Aorta (tissue), 5 donors: ENCODE measurements around the gene PLD6. TPM values are rescaled to one million over a fixed set of nuclear protein-coding genes. Genes with fewer than 3 reads are reported as not detected.
A peak's percentile ranks its signal among the peaks of the same experiment; 100 is the strongest.

Experiments
- ATAC-seq: fragments of 200-7000 bp; cut with Tn5 transposase; one replicate; pipeline ENCODE4 v1.9.1; 2022; ENCODE audit warnings: moderate library complexity; ENCODE audit not compliant: low FRiP score
- DNase-seq, 2 donors: peaks; one replicate each; pipeline ENCODE4 v3.0.0-alpha.2; 2020
- H3K27ac ChIP-seq, 2 donors: one replicate each; pipeline ENCODE4 v1.5.1; 2013; ENCODE audit warnings: low read length in 2 of 2, mild to moderate bottlenecking in 2 of 2, moderate library complexity in 2 of 2, control low read depth in 1 of 2, inconsistent platforms in 1 of 2, low read depth in 1 of 2
- H3K27me3 ChIP-seq, 2 donors: one replicate each; pipeline ENCODE4 v1.6.1; 2013; ENCODE audit warnings: control low read depth in 1 of 2, low read length in 1 of 2, mild to moderate bottlenecking in 1 of 2, moderate library complexity in 1 of 2; ENCODE audit not compliant: insufficient read depth in 2 of 2, control insufficient read depth in 1 of 2
- H3K36me3 ChIP-seq, 2 donors: one replicate each; pipeline ENCODE4 v1.6.1; 2013; ENCODE audit warnings: control low read depth in 1 of 2, low read length in 1 of 2, mild to moderate bottlenecking in 1 of 2; ENCODE audit not compliant: insufficient read depth in 2 of 2, control insufficient read depth in 1 of 2
- H3K4me1 ChIP-seq, 2 donors: one replicate each; pipeline ENCODE4 v1.6.1; 2013; ENCODE audit warnings: low read length in 2 of 2, control low read depth in 1 of 2, mild to moderate bottlenecking in 1 of 2, moderate library complexity in 1 of 2; ENCODE audit not compliant: insufficient read depth in 2 of 2, control insufficient read depth in 1 of 2
- H3K4me3 ChIP-seq, 2 donors: one replicate each; pipeline ENCODE4 v1.5.1; 2013; ENCODE audit warnings: low read length in 2 of 2, control low read depth in 1 of 2, mild to moderate bottlenecking in 1 of 2
- H3K9me3 ChIP-seq: one replicate; pipeline ENCODE4 v1.6.1; 2013; ENCODE audit warnings: mild to moderate bottlenecking, low read length; ENCODE audit not compliant: control insufficient read depth
- WGBS, 2 donors: extraction: QIAGEN DNeasy Blood & Tissue Kit; methylation state at CpG; one replicate each; pipeline ENCODE4 v1.1.7; 2013; 5-methylcytosine and 5-hydroxymethylcytosine counted together
- intact Hi-C, 2 donors: fragments of 100-400 bp; cut with DNase I; formaldehyde crosslinking; loops; one replicate each; pipeline versions ENCODE4 v1.14.2 to v1.15.0; 2022
- polyA plus RNA-seq, 2 donors: library from polyadenylated mRNA; stranded (reverse); fragments of 200-250 nt; gene quantifications; one replicate each; pipeline ENCODE4 v1.2.3, GENCODE V29; 2013
- total RNA-seq, 2 donors: library from RNA; stranded (reverse); fragmentation: NEBNext Ultra II Directional; extraction: Animal tissue kit (Norgen Biotek cat#: 25700); gene quantifications; one replicate each; pipeline ENCODE4 v1.2.1, GENCODE V29; 2021
- donor health status: healthy with polysubstance abuse.
- donor health status: Bipolar disorder and iron deficiency.
- donor health status: DM: no; HTN: no; CAD: no.
- donor health status: DM: no; HTN: no; CAD: no.
- donor health status: DM: yes; HTN: yes; CAD: no.

The PLD6 gene
- total and polyA plus RNA-seq, 4 donors, result 0.13 to 2.1 (median 1.5) TPM

DNA sequence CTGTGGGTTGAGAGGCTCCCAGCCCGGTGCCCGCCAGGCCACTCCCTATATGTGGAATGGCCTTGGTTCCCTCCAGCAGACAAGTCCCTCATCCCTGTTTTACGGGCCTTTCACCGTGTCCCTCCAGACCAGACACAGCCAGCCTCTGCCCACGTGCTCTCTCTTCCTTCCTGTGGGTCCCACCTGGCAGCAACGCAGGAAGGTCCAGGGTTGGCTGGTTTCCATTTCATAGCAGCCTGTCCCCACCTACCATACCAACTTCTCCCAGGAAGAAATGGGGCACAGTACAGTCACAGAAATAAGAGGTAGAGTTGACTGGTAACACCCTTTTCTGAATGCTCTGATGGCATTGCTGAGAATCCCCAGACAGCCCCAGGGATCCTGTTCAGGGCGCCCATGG lies 34.9 kb downstream of the PLD6 start:
- WGBS, 2 donors, result 85 to 88% methylated on average over 7 of the region's 7 CpGs
- Histone ChIP-seq H3K4me3 (no peak overlapping the region), H3K9me3 (no peaks in the 10 kb centered on the region), H3K27me3 (no peaks in the 10 kb centered on the region), H3K4me1 (no peaks in the 10 kb centered on the region), H3K36me3 (peaks cover 2 to 16% of the 10 kb centered on the region in 2 donors), H3K27ac (no peak overlapping the region)
- ATAC-seq, result no peak
- intact Hi-C loops, result no loop called here
- DNase-seq, result no peak

DNA sequence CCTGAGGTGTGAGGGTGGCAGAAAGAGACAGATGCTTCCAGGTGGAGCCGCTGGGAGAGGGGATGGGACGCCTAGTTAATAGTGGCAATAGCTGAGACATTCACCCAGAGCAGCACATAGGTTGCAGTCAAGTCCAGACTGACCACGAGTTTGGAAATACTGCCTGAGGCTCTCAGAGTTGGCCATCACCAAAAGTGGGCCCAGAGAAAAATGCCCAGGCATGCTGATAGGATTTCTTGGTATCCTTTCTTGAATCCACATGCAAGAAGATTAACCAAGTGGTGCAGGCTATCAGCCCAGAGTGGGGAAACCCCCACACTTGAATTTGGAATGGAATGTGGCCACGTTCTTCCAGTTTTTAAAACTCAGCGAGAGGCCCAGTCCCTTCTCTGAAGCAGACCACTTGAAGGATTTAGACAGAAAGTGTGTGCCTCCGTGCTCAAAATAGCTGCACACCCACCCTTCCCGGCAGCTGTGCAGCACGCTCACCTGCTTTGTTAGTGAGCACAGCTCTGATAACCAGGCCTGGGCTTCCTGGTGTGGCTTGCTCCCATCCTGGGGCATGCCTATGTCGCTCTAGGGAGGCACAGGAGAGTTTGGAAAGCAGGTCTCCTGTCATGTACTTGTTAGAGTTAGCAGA lies 35.7 kb downstream of the PLD6 start:
- H3K4me3 ChIP-seq, result no peak overlapping the region
- peaks cover 2 to 14% of the 10 kb centered on the region in 2 donors for H3K36me3 ChIP-seq
- DNase-seq (peak in 1 of 2 donors; percentile 31), ATAC-seq (no peak)
- H3K4me1 ChIP-seq, result no peaks in the 10 kb centered on the region
- no peaks in the 10 kb centered on the region for H3K9me3 ChIP-seq
- 50 to 64% methylated on average over 9 of the region's 9 CpGs for WGBS, 2 donors
- no peak overlapping the region for H3K27ac ChIP-seq
- no peaks in the 10 kb centered on the region for H3K27me3 ChIP-seq
- intact Hi-C loops, result no loop called here

DNA sequence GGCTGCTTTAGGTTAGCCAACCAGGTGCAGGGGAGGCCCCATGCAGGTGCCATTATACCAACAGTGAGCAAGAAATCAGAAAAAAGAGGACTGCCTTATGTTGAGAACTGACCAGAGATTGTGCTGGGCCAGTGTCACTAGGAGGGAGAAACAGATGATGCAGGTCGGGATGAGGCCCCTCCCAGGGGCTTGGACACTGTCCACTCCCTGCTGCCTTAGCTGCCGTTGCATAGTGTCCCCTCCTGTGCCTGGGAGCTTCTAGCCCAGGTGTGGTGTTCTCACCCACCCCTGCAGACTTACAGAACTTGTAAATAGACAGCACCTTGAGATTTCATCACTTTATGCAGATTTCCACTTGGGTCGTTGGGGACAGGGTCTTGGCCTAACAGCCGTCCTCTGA lies 36.7 kb downstream of the PLD6 start:
- ATAC-seq, result no peak
- Histone ChIP-seq H3K27ac (no peak overlapping the region), H3K36me3 (peaks cover 2 to 19% of the 10 kb centered on the region in 2 donors), H3K4me3 (no peak overlapping the region), H3K27me3 (no peaks in the 10 kb centered on the region), H3K9me3 (no peaks in the 10 kb centered on the region), H3K4me1 (no peaks in the 10 kb centered on the region)
- no peak for DNase-seq
- intact Hi-C loops, result no loop called here
- WGBS, 2 donors, result 82 to 83% methylated on average over 4 of the region's 4 CpGs

DNA sequence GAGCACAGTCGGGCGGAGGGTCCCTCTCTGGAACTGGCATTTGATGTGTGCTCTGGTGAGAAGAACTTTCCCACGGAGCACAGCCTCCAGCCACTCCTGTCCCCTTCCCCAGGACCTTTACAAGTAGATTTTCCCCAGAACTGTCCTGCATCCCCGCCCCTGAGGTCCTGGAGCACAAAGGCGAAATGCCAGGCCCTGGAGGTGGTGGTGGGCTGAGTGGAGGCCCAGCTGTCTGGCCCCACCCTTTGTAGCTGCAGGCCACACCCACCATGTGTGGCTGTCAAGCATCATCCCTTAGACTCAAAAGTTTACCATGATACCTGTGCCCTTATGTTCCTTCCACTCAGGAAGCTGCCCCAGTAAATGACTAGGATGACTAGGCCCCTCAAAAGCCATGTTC lies 37.7 kb downstream of the PLD6 start:
- DNase-seq (no peak), ATAC-seq (no peak)
- WGBS, 2 donors, result 89 to 91% methylated on average over 5 of the region's 5 CpGs
- intact Hi-C loops, result no loop called here
- H3K27ac ChIP-seq, result no peak overlapping the region
- no peaks in the 10 kb centered on the region for H3K9me3 ChIP-seq
- H3K27me3 ChIP-seq, result no peaks in the 10 kb centered on the region
- peaks cover 2 to 18% of the 10 kb centered on the region in 2 donors for H3K36me3 ChIP-seq
- no peaks in the 10 kb centered on the region for H3K4me1 ChIP-seq
- H3K4me3 ChIP-seq, result no peak overlapping the region

- H3K36me3 ChIP-seq, result peaks cover 0 to 18% of the 10 kb centered on the region in 2 donors
- intact Hi-C loops, result no loop called here
These were observed 38.1 kb downstream of the PLD6 start for GRCh38 chr17:17167986-17168385.

DNA sequence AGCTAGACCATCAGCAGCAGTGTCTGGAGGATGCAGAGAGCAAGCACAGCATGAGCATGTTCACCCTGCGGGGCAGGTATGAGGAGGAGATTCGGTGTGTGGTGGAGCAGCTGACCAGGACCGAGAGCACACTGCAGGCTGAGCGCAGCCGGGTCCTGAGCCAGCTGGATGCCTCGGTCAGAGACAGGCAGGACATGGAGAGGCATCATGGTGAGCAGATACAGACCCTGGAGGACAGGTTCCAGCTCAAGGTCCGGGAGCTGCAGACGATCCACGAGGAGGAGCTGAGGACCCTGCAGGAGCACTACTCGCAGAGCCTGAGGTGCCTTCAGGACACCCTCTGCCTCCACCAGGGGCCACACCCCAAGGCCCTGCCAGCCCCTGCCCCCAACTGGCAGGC lies 38.8 kb downstream of the PLD6 start:
- Histone ChIP-seq H3K27ac (no peak overlapping the region), H3K4me1 (no peaks in the 10 kb centered on the region), H3K36me3 (peaks cover 0 to 17% of the 10 kb centered on the region in 2 donors), H3K9me3 (no peaks in the 10 kb centered on the region), H3K4me3 (no peak overlapping the region), H3K27me3 (no peaks in the 10 kb centered on the region)
- ATAC-seq, result no peak
- intact Hi-C loops, result no loop called here
- 92% methylated on average over 10 of the region's 10 CpGs for WGBS, 2 donors
- DNase-seq, result no peak

More at GRCh38 chr17:17167986-17168385, 38.1 kb downstream of the PLD6 start:
- H3K27ac ChIP-seq, result no peak overlapping the region
- no peaks in the 10 kb centered on the region for H3K4me1 ChIP-seq
- H3K9me3 ChIP-seq, result no peaks in the 10 kb centered on the region
- H3K27me3 ChIP-seq, result no peaks in the 10 kb centered on the region
- ATAC-seq (no peak), DNase-seq (peak in 1 of 2 donors; percentile 38)
- no peak overlapping the region for H3K4me3 ChIP-seq
- WGBS, 2 donors, result 92 to 95% methylated on average over 8 to 10 of the region's 10 CpGs

GRCh38 chr17:17166446-17166845 lies 39.7 kb downstream of the PLD6 start:
- WGBS, 2 donors, result 89 to 91% methylated on average over 8 of the region's 8 CpGs
- DNase-seq (peak in 1 of 2 donors; percentile 26), ATAC-seq (no peak)
- Histone ChIP-seq H3K36me3 (peaks cover 0 to 24% of the 10 kb centered on the region in 2 donors), H3K27ac (no peak overlapping the region), H3K9me3 (no peaks in the 10 kb centered on the region), H3K4me3 (no peak overlapping the region), H3K27me3 (no peaks in the 10 kb centered on the region), H3K4me1 (no peaks in the 10 kb centered on the region)
- intact Hi-C loops, result no loop called here

GRCh38 chr17:17165666-17166308 lies 40.3 kb downstream of the PLD6 start:
- 86 to 88% methylated on average over 23 of the region's 23 CpGs for WGBS, 2 donors
- intact Hi-C loops, result no loop called here
- Histone ChIP-seq H3K9me3 (no peaks in the 10 kb centered on the region), H3K4me1 (no peaks in the 10 kb centered on the region), H3K36me3 (peaks cover 0 to 24% of the 10 kb centered on the region in 2 donors), H3K27ac (no peak overlapping the region), H3K4me3 (no peak overlapping the region), H3K27me3 (no peaks in the 10 kb centered on the region)
- no peak for ATAC-seq
- DNase-seq, result peak in 1 of 2 donors; percentile 27

DNA sequence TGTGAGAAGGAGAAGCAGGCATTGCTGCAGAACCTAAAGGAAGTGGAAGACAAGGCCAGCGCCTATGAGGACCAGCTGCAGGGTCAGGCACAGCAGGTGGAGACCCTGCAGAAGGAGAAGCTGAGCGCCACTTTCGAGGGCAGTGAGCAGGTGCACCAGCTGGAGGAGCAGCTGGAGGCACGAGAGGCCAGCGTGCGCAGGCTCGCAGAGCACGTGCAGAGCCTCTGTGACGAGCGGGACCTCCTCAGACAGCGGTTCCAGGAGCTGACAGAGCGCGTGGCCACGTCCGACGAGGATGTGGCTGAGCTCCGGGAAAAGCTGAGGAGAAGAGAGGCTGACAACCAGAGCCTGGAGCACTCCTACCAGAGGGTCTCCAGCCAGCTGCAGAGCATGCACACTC lies 41.5 kb downstream of the PLD6 start:
- Histone ChIP-seq H3K27me3 (no peaks in the 10 kb centered on the region), H3K9me3 (no peaks in the 10 kb centered on the region), H3K27ac (no peak overlapping the region), H3K36me3 (peaks cover 3 to 24% of the 10 kb centered on the region in 2 donors), H3K4me3 (no peak overlapping the region), H3K4me1 (no peaks in the 10 kb centered on the region)
- intact Hi-C loops, result no loop called here
- ATAC-seq (no peak), DNase-seq (peak in 1 of 2 donors; percentile 34)
- 91 to 96% methylated on average over 17 of the region's 17 CpGs for WGBS, 2 donors
